Measurements from ENCODE around the gene LRRC8B. TPM values are rescaled to one million over a fixed set of nuclear protein-coding genes. Genes with fewer than 3 reads are reported as not detected.
"Not testable (repeated sequence)": the region's sequence is repeated elsewhere in the genome, so short reads cannot be mapped to it uniquely, and the experiment has no call there.

The LRRC8B gene
- total RNA-seq, 2 experiments from 2014 or later, result 18.0 to 20.4 TPM

- DNase-seq, result no peak
- CTCF ChIA-PET, result interaction anchor here (0.7 to 1.6 kb wide), 5 partner anchors 9 to 222 kb away, joined by 3 to 4 read pairs (median 3); no protein-coding TSS in a partner anchor
- no peaks in the 10 kb centered on the region for H3K27me3 Mint-ChIP-seq (ENCODE audit: low read depth)
- peak overlapping the region; percentile 81 for H3K27ac Mint-ChIP-seq
- peaks cover 19% of the 10 kb centered on the region for H3K36me3 Mint-ChIP-seq (ENCODE audit: low read depth)
- H3K9me3 Mint-ChIP-seq, result no peaks in the 10 kb centered on the region
- H3K4me1 Mint-ChIP-seq (ENCODE audit: low read depth), result peaks cover 86% of the 10 kb centered on the region
- intact Hi-C loops (cut with micrococcal nuclease), result no loop called here
- H3K4me3 Mint-ChIP-seq, result peak overlapping the region; percentile 21
These were observed 15.9 kb downstream of the LRRC8B start for GRCh38 chr1:89540406-89540970.

GRCh38 chr1:89542345-89542744 is 17.7 kb downstream of the LRRC8B start:
- peak overlapping the region; percentile 78 for H3K27ac Mint-ChIP-seq
- H3K4me3 Mint-ChIP-seq, result no peak overlapping the region
- no peaks in the 10 kb centered on the region for H3K27me3 Mint-ChIP-seq (ENCODE audit: low read depth)
- H3K4me1 Mint-ChIP-seq (ENCODE audit: low read depth), result peaks cover 84% of the 10 kb centered on the region
- CTCF ChIA-PET, result interaction anchor here (1.0 to 1.4 kb wide), 2 partner anchors 56 to 93 kb away, joined by 3 to 6 read pairs; no protein-coding TSS in a partner anchor
- peaks cover 14% of the 10 kb centered on the region for H3K36me3 Mint-ChIP-seq (ENCODE audit: low read depth)
- intact Hi-C loops (cut with micrococcal nuclease), result no loop called here
- no peak for DNase-seq
- no peaks in the 10 kb centered on the region for H3K9me3 Mint-ChIP-seq

GRCh38 chr1:89543632-89544031 is 19.0 kb downstream of the LRRC8B start:
- H3K4me3 Mint-ChIP-seq; CTCF ChIA-PET; H3K27me3 Mint-ChIP-seq (ENCODE audit: low read depth); DNase-seq; H3K9me3 Mint-ChIP-seq: not testable (repeated sequence)
- Mint-ChIP-seq H3K4me1 (ENCODE audit: low read depth) (peaks cover 84% of the 10 kb centered on the region), H3K36me3 (ENCODE audit: low read depth) (peaks cover 15% of the 10 kb centered on the region), H3K27ac (peak overlapping the region; percentile 95)
- intact Hi-C loops (cut with micrococcal nuclease), result loop anchor here (2.0 kb wide), 1 partner anchor 345 kb away; the partner anchor contains the start of gene GBP4

- Mint-ChIP-seq H3K27me3 (ENCODE audit: low read depth) (no peaks in the 10 kb centered on the region), H3K9me3 (no peaks in the 10 kb centered on the region), H3K4me3 (peak overlapping the region; percentile 3), H3K27ac (peak overlapping the region; percentile 95), H3K4me1 (ENCODE audit: low read depth) (peaks cover 86% of the 10 kb centered on the region), H3K36me3 (ENCODE audit: low read depth) (peaks cover 14% of the 10 kb centered on the region)
- CTCF ChIA-PET, result interaction anchor here (0.6 to 1.4 kb wide), 6 partner anchors 39 to 176 kb away, joined by 3 to 5 read pairs (median 3); no protein-coding TSS in a partner anchor
- intact Hi-C loops (cut with micrococcal nuclease), result loop anchor here (1.0 to 5.0 kb wide), 11 partner anchors 8 to 498 kb away; partner anchors contain the start of genes GBP4, GBP5 and LRRC8B
- DNase-seq, result peak; percentile 83
These were observed 20.8 kb downstream of the LRRC8B start for GRCh38 chr1:89545264-89546038.

GRCh38 chr1:89546082-89546889 is 21.7 kb downstream of the LRRC8B start:
- CTCF ChIA-PET, result interaction anchor here (0.6 to 1.4 kb wide), 9 partner anchors 19 to 175 kb away, joined by 3 to 5 read pairs (median 3); no protein-coding TSS in a partner anchor
- no peak overlapping the region for H3K4me3 Mint-ChIP-seq
- intact Hi-C loops (cut with micrococcal nuclease), result loop anchor here (2.0 to 5.0 kb wide), 4 partner anchors 274 to 499 kb away; partner anchors contain the start of gene GBP5
- peak; percentile 47 for DNase-seq
- H3K4me1 Mint-ChIP-seq (ENCODE audit: low read depth), result peaks cover 85% of the 10 kb centered on the region
- H3K27me3 Mint-ChIP-seq (ENCODE audit: low read depth), result no peaks in the 10 kb centered on the region
- H3K9me3 Mint-ChIP-seq, result no peaks in the 10 kb centered on the region
- H3K27ac Mint-ChIP-seq, result peak overlapping the region; percentile 95
- peaks cover 16% of the 10 kb centered on the region for H3K36me3 Mint-ChIP-seq (ENCODE audit: low read depth)

GRCh38 chr1:89546934-89547562 is 22.4 kb downstream of the LRRC8B start:
- no peak for DNase-seq
- peaks cover 14% of the 10 kb centered on the region for H3K36me3 Mint-ChIP-seq (ENCODE audit: low read depth)
- peak overlapping the region; percentile 95 for H3K27ac Mint-ChIP-seq
- CTCF ChIA-PET, result interaction anchor here (0.6 to 1.4 kb wide), 6 partner anchors 19 to 175 kb away, joined by 3 to 5 read pairs (median 3); no protein-coding TSS in a partner anchor
- intact Hi-C loops (cut with micrococcal nuclease), result loop anchor here (1.0 to 5.0 kb wide), 5 partner anchors 56 to 500 kb away; partner anchors contain the start of gene GBP5
- no peaks in the 10 kb centered on the region for H3K27me3 Mint-ChIP-seq (ENCODE audit: low read depth)
- no peak overlapping the region for H3K4me3 Mint-ChIP-seq
- no peaks in the 10 kb centered on the region for H3K9me3 Mint-ChIP-seq
- H3K4me1 Mint-ChIP-seq (ENCODE audit: low read depth), result peaks cover 83% of the 10 kb centered on the region

- DNase-seq, result peak; percentile 56
- no peak overlapping the region for H3K4me3 Mint-ChIP-seq
- peaks cover 84% of the 10 kb centered on the region for H3K4me1 Mint-ChIP-seq (ENCODE audit: low read depth)
- no peaks in the 10 kb centered on the region for H3K27me3 Mint-ChIP-seq (ENCODE audit: low read depth)
- intact Hi-C loops (cut with micrococcal nuclease), result loop anchor here (1.0 to 5.0 kb wide), 5 partner anchors 56 to 500 kb away; partner anchors contain the start of gene GBP5
- CTCF ChIA-PET, result interaction anchor here (1.2 kb wide), 1 partner anchor 57 kb away, joined by 3 read pairs; no protein-coding TSS in a partner anchor
- peaks cover 13% of the 10 kb centered on the region for H3K36me3 Mint-ChIP-seq (ENCODE audit: low read depth)
- H3K9me3 Mint-ChIP-seq, result no peaks in the 10 kb centered on the region
- peak overlapping the region; percentile 95 for H3K27ac Mint-ChIP-seq
These were observed 23.0 kb downstream of the LRRC8B start for GRCh38 chr1:89547563-89548116.

- intact Hi-C loops (cut with micrococcal nuclease), result loop anchor here (5.0 kb wide), 2 partner anchors 276 to 501 kb away; partner anchors contain the start of gene GBP5
- no peak for DNase-seq
- no peaks in the 10 kb centered on the region for H3K27me3 Mint-ChIP-seq (ENCODE audit: low read depth)
- peak overlapping the region; percentile 95 for H3K27ac Mint-ChIP-seq
- no peak overlapping the region for H3K4me3 Mint-ChIP-seq
- peaks cover 13% of the 10 kb centered on the region for H3K36me3 Mint-ChIP-seq (ENCODE audit: low read depth)
- CTCF ChIA-PET, result interaction anchor here (1.2 to 1.7 kb wide), 2 partner anchors 8 to 56 kb away, joined by 3 to 4 read pairs; no protein-coding TSS in a partner anchor
- no peaks in the 10 kb centered on the region for H3K9me3 Mint-ChIP-seq
- peaks cover 83% of the 10 kb centered on the region for H3K4me1 Mint-ChIP-seq (ENCODE audit: low read depth)
These were observed 23.7 kb downstream of the LRRC8B start for GRCh38 chr1:89548122-89548857.

- peaks cover 31% of the 10 kb centered on the region for H3K36me3 Mint-ChIP-seq (ENCODE audit: low read depth)
- intact Hi-C loops (cut with micrococcal nuclease), result no loop called here
- CTCF ChIA-PET, result interaction anchor here (0.8 kb wide), 1 partner anchor 68 kb away, joined by 3 read pairs; no protein-coding TSS in a partner anchor
These were observed 26.4 kb downstream of the LRRC8B start for GRCh38 chr1:89550995-89551394.

GRCh38 chr1:89552471-89553081 is 27.9 kb downstream of the LRRC8B start:
- H3K4me3 Mint-ChIP-seq, result peak overlapping the region; percentile 23
- CTCF ChIA-PET, result interaction anchor here (1.0 kb wide), 1 partner anchor 211 kb away, joined by 3 read pairs; no protein-coding TSS in a partner anchor
- intact Hi-C loops (cut with micrococcal nuclease), result no loop called here
- H3K4me1 Mint-ChIP-seq (ENCODE audit: low read depth), result peaks cover 81% of the 10 kb centered on the region
- peak; percentile 45 for DNase-seq
- H3K9me3 Mint-ChIP-seq, result no peaks in the 10 kb centered on the region
- no peaks in the 10 kb centered on the region for H3K27me3 Mint-ChIP-seq (ENCODE audit: low read depth)
- peak overlapping the region; percentile 33 for H3K27ac Mint-ChIP-seq
- peaks cover 43% of the 10 kb centered on the region for H3K36me3 Mint-ChIP-seq (ENCODE audit: low read depth)

More at GRCh38 chr1:89550995-89551394, 26.4 kb downstream of the LRRC8B start:
- Mint-ChIP-seq H3K4me1 (ENCODE audit: low read depth) (peaks cover 81% of the 10 kb centered on the region), H3K4me3 (no peak overlapping the region), H3K27me3 (ENCODE audit: low read depth) (no peaks in the 10 kb centered on the region), H3K9me3 (no peaks in the 10 kb centered on the region), H3K27ac (no peak overlapping the region)
- no peak for DNase-seq

Measured in activated naive CD4-positive, alpha-beta T cell treated with anti-CD3 and anti-CD28 coated beads for 36 hours (primary cell).